Motor neuron (in vitro differentiated cells): ENCODE data around the gene LAPTM5. TPM values are rescaled to one million over a fixed set of nuclear protein-coding genes. Genes with fewer than 3 reads are reported as not detected.
A peak's percentile ranks its signal among the peaks of the same experiment; 100 is the strongest.

Experiments
- ATAC-seq, 8 experiments: fragments of 200-7000 bp; cut with Tn5 transposase; replicated peaks in 6 of 8; 2 replicates each; pipeline ENCODE4 v1.8.0; 2021; ENCODE audit warnings: mild to moderate bottlenecking in 8 of 8, moderate library complexity in 8 of 8
- H3K27ac ChIP-seq, 2 donors: fragments of 250-450 bp; sonication (Bioruptor Pico); 2 replicates each; pipeline ENCODE4 v1.9.0; 2021; ENCODE audit warnings: antibody characterized with exemption in 2 of 2, mild to moderate bottlenecking in 2 of 2, moderate library complexity in 1 of 2
- H3K4me1 ChIP-seq, 2 donors: fragments of 250-450 bp; sonication (Bioruptor Pico); replicated peaks in 1 of 2; 2 replicates each; pipeline ENCODE4 v1.6.1; 2021; ENCODE audit warnings: antibody characterized with exemption in 2 of 2, mild to moderate bottlenecking in 2 of 2, moderate library complexity in 1 of 2
- H3K4me3 ChIP-seq, 5 donors: fragments of 250-450 bp; sonication (Bioruptor Pico); 2 replicates each; pipeline ENCODE4 v1.9.0; 2021; ENCODE audit warnings: antibody characterized with exemption in 5 of 5, mild to moderate bottlenecking in 5 of 5, moderate library complexity in 4 of 5
- WGBS, 10 experiments: fragments of 450-650 bp; shearing (Covaris generic); methylation state at CpG; one replicate each; pipeline ENCODE4 v1.0.0; 2022; 5-methylcytosine and 5-hydroxymethylcytosine counted together
- in situ Hi-C, 9 experiments: fragments of 400-800 bp; cut with MboI; loops; one replicate each; pipeline ENCODE4 v1.15.0; 2021; ENCODE audit warnings: low sequenced_read_pairs in 9 of 9, low pct_unique_long_range_greater_than_20kb in 2 of 9; ENCODE audit not compliant: unreplicated experiment in 9 of 9
- total RNA-seq, 8 experiments: library from RNA; unstranded; fragments of 300-600 nt; gene quantifications; 2 replicates each; pipeline versions ENCODE4 v1.2.3 to v1.2.4, GENCODE V29; 2022

The LAPTM5 gene
- total RNA-seq, 8 experiments from 2014 or later: 0.31 to 2.3 (median 0.49) TPM; not detected in 1

- Histone ChIP-seq H3K27ac (peak overlapping the region in 1 of 2 donors; percentile 68), H3K4me1 (peaks cover 16 to 29% of the 10 kb centered on the region in 2 donors), H3K4me3 (no peak overlapping the region)
- 60 to 100% (median 72%) methylated on average over 1 to 5 of the region's 9 CpGs; no CpG with 5 or more reads in 5 of the 10 experiments for WGBS, 10 experiments
- in situ Hi-C loops: no loop called here
- peak; percentile 34 to 94 (median 75) for ATAC-seq
Measured at GRCh38 chr1:30748098-30748698, 9.4 kb downstream of the LAPTM5 start.

- ATAC-seq: no peak
Measured at GRCh38 chr1:30747033-30748008, 10.3 kb downstream of the LAPTM5 start.

GRCh38 chr1:30746212-30747032 lies 11.2 kb downstream of the LAPTM5 start:
- no peak overlapping the region for H3K4me3 ChIP-seq
- H3K4me1 ChIP-seq: peaks cover 15 to 32% of the 10 kb centered on the region in 2 donors
- in situ Hi-C loops: no loop called here
- WGBS, 10 experiments: 18 to 90% (median 84%) methylated on average over 1 to 9 of the region's 16 CpGs; no CpG with 5 or more reads in 3 of the 10 experiments
- H3K27ac ChIP-seq: no peak overlapping the region
- ATAC-seq: no peak

More at GRCh38 chr1:30747033-30748008, 10.3 kb downstream of the LAPTM5 start:
- Histone ChIP-seq H3K4me3 (no peak overlapping the region), H3K4me1 (peaks cover 15 to 29% of the 10 kb centered on the region in 2 donors), H3K27ac (peak overlapping the region in 1 of 2 donors; percentile 68)
- 87 to 100% (median 91%) methylated on average over 2 to 15 of the region's 17 CpGs; no CpG with 5 or more reads in 1 of the 10 experiments for WGBS, 10 experiments
- in situ Hi-C loops: no loop called here

- in situ Hi-C loops: no loop called here
- ATAC-seq: no peak
- Histone ChIP-seq H3K4me3 (no peak overlapping the region), H3K4me1 (peaks cover 15 to 32% of the 10 kb centered on the region in 2 donors), H3K27ac (no peak overlapping the region)
- 60 to 91% (median 81%) methylated on average over 1 to 3 of the region's 4 CpGs; no CpG with 5 or more reads in 6 of the 10 experiments for WGBS, 10 experiments
Measured at GRCh38 chr1:30745834-30746208, 11.8 kb downstream of the LAPTM5 start.

- Histone ChIP-seq H3K4me1 (peaks cover 15 to 32% of the 10 kb centered on the region in 2 donors), H3K27ac (no peak overlapping the region), H3K4me3 (no peak overlapping the region)
- 33 to 80% (median 67%) methylated on average over 1 to 9 of the region's 14 CpGs; no CpG with 5 or more reads in 5 of the 10 experiments for WGBS, 10 experiments
- in situ Hi-C loops: no loop called here
- no peak for ATAC-seq
Measured at GRCh38 chr1:30745156-30745833, 12.3 kb downstream of the LAPTM5 start.

GRCh38 chr1:30744060-30744756 lies 13.4 kb downstream of the LAPTM5 start:
- 46 to 84% (median 78%) methylated on average over 3 to 7 of the region's 7 CpGs; no CpG with 5 or more reads in 4 of the 10 experiments for WGBS, 10 experiments
- no peak for ATAC-seq
- no peak overlapping the region for H3K27ac ChIP-seq
- in situ Hi-C loops: loop anchor here in 1 of 9 experiments (5.0 kb wide), 1 partner anchor 33 kb away; no protein-coding TSS in a partner anchor
- peaks cover 15 to 35% of the 10 kb centered on the region in 2 donors for H3K4me1 ChIP-seq
- no peak overlapping the region for H3K4me3 ChIP-seq

GRCh38 chr1:30743584-30744059 lies 14.0 kb downstream of the LAPTM5 start:
- no peak overlapping the region for H3K4me3 ChIP-seq
- no peak overlapping the region for H3K27ac ChIP-seq
- 13 to 100% (median 65%) methylated on average over 1 to 4 of the region's 4 CpGs for WGBS, 10 experiments
- ATAC-seq: no peak
- H3K4me1 ChIP-seq: peaks cover 10 to 29% of the 10 kb centered on the region in 2 donors
- in situ Hi-C loops: loop anchor here in 1 of 9 experiments (5.0 kb wide), 1 partner anchor 34 kb away; no protein-coding TSS in a partner anchor

GRCh38 chr1:30742963-30743559 lies 14.5 kb downstream of the LAPTM5 start:
- no peak overlapping the region for H3K27ac ChIP-seq
- ATAC-seq: no peak
- in situ Hi-C loops: loop anchor here in 1 of 9 experiments (5.0 kb wide), 1 partner anchor 34 kb away; no protein-coding TSS in a partner anchor

GRCh38 chr1:30742300-30742962 lies 15.1 kb downstream of the LAPTM5 start:
- WGBS, 10 experiments: 0 to 88% (median 60%) methylated on average over 1 to 2 of the region's 11 CpGs; no CpG with 5 or more reads in 4 of the 10 experiments
- in situ Hi-C loops: loop anchor here in 1 of 9 experiments (5.0 kb wide), 1 partner anchor 35 kb away; no protein-coding TSS in a partner anchor
- Histone ChIP-seq H3K27ac (no peak overlapping the region), H3K4me1 (peaks cover under 1 to 17% of the 10 kb centered on the region in 2 donors), H3K4me3 (no peak overlapping the region)
- no peak for ATAC-seq

More at GRCh38 chr1:30742963-30743559, 14.5 kb downstream of the LAPTM5 start:
- WGBS, 10 experiments: 43 to 90% (median 75%) methylated on average over 1 to 3 of the region's 3 CpGs; no CpG with 5 or more reads in 3 of the 10 experiments
- Histone ChIP-seq H3K4me3 (no peak overlapping the region), H3K4me1 (peaks cover 5 to 23% of the 10 kb centered on the region in 2 donors)

- peaks cover 0 to 12% of the 10 kb centered on the region in 2 donors for H3K4me1 ChIP-seq
- H3K4me3 ChIP-seq: no peak overlapping the region
- ATAC-seq: peak in 4 of 8 experiments; percentile 20 to 40 (median 26)
- in situ Hi-C loops: loop anchor here in 1 of 9 experiments (5.0 kb wide), 1 partner anchor 36 kb away; no protein-coding TSS in a partner anchor
- 20 to 90% (median 79%) methylated on average over 1 to 11 of the region's 12 CpGs; no CpG with 5 or more reads in 2 of the 10 experiments for WGBS, 10 experiments
- H3K27ac ChIP-seq: no peak overlapping the region
Measured at GRCh38 chr1:30741239-30741894, 16.2 kb downstream of the LAPTM5 start.
